Measurements from ENCODE around the gene MEGF8.

The MEGF8 gene

DNA sequence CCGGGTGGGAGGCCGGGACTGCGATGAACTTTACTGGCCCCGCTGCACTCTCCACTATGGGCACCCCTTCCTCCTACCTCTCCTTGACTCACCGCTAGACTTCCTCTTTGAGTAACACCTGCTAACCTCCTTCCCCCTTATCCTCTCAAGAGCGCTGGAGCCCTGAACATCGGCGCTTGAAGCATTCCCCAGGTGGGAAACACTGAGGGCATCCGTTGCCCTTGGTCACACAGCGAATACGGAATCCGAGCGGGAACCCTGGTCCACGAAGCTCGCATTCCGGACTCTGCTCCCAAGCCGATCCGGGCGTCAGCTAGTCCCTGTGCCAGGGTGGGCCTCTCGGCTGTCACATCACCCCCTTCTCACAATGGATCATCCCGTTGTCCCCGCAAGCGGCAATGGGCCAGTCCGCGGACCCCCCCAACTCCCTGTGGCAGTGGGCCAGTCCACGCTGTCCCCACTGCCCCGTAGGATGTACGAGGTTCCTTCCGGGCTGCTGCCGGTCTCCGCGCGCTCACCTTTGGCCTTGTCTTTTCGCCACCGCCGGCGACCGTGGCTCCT lies 97.5 kb downstream of the MEGF8 start:
- DNase-seq = no peak

DNA sequence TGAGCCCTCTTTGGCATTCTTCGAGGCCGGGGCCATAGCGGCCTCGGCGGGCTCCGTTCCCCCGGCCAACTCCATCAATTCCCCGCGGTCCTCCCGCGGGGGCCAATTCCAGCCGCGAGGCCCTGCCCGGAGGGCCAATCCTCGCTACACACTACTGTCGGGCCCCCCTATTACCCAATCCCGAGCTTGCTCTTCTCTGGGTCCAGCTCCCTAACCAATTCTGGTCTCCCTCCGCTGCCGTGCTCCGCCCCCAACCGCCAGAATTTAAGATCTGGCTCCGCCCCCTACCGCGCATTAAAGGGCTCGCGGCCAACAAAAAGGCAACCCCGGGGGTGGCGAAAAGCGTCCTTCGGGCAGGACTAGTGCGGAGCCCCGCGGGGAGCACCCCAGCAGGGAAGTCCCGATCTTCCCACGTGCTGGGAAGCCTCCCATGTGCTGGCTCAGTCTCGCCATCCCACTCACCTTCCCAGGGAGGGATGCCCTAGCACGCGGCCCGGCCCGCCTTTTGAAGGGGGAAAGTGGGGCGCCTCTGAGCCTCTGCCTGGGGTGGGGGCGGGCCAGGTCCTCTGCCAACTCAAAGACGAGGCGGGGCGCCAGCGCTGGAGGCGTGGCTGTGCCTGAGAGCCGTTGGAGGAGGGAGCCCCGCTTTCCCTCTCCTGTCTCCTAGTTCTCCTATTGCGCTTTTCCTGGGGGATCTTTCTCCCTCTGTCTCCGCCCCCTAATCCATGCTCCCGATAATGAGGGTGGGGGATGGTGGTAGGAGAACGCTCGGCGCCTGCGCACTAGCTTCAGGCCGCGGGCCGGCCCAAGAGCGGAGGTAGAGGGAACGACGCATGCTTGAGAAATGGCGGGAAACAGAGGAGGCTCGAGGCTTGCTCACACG lies 98.3 kb downstream of the MEGF8 start:
- DNase-seq = no peak

DNA sequence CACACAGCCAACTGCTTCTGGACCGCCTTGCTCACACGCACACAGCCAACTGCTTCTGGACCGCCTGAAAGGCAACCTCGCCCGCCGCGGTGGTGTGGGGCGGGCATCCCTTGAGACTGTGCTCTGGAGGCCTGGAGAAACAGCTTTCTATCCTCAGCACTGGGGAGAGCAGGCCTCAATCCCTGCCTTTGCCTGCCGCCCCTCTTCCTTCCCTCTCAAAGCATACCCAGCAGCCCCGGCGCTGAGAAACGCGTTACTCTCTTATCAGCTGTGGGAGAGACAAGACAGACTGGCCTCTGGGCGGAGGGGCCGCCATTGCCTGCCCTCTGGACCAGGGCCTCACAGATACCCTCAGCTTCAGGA lies 98.9 kb downstream of the MEGF8 start:
- no peak for DNase-seq

DNA sequence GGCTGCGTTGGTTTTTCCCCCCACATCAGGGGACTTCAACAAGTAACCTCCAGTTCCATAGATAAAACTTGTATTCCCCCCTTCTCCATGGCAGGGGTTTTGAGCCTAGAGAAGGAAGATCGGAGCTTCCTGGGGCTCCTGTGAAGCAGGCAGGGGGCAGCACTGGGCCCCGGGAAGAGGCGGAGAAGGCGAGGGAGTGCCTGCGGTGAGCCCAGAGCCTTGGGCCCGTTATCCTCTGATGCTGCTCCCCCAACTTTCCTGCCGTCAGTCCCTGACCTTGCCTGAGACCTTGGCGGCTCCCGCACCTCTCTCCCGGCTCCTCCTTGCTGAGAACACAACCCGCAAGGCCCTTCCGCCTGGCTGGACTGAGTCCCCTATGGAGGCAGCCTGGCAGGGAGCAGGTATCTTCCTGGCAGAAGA lies 99.3 kb downstream of the MEGF8 start:
- DNase-seq = no peak

DNA sequence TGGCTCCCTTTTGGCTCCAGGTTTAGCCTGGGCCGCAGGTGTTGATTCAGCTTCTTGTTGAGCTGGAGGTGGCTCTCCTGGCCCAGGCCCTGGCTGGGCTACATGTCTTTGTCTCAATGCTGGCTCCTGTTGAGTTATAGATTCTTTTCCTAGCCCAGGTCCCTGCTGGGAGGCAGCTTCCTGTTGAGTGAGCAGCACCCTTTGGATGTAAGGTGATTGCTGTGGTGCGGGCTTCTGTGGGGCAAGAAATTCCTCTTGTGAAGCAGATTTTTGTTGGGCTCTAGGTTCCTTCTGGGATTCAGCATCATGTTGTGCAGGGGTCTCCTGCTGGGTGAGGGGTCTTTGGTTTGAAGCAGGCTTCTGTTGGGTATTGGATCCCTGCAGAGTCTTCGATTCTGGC lies 101.2 kb downstream of the MEGF8 start:
- DNase-seq = no peak

DNA sequence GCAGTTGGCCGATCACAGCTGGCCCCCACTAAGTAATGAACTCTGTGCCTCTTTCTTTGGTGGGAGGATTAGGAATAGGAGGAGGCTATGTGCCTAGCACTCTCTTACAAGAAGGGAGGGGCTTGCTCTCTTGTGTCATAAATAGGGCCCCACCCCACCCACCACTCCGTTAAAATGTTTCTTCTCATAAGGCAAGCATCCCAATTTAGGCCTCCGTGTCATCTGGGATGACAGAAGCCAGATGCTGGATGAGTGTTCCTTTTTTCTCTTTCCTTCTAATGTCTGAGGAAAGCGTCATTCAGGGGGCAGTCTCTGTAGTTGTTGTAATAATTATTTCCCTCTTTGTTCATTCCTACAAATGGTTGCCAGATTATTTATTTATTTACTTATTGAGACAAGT lies 101.9 kb downstream of the MEGF8 start, which contains the start of gene LIPE:
TSS of gene LIPE (minus strand) at position 76 of the 400 bp plus-strand sequence. CDS start 239 bp downstream, outside the sequence.
- no peak for DNase-seq

Data from NCI-H1694 treated with DMSO at 0.1 percent for 48 hours (cell line).